H9 (cell line): ENCODE results near the gene ADAMTS17. TPM values are rescaled to one million over a fixed set of nuclear protein-coding genes. Genes with fewer than 3 reads are reported as not detected.

ENCODE experiments used
- DNase-seq: peaks from one replicate; pipeline ENCODE4 v3.0.0-alpha.2; 2017
- H2AFZ ChIP-seq: one replicate; pipeline ENCODE4 v1.6.1; 2013; ENCODE audit warnings: mild to moderate bottlenecking, low read length, control low read depth, moderate library complexity
- H2AK5ac ChIP-seq: 2 replicates; pipeline ENCODE4 v1.6.1; 2013; ENCODE audit warnings: low read length, control low read depth, mixed read lengths; ENCODE audit not compliant: insufficient read length
- H2BK120ac ChIP-seq: one replicate; pipeline ENCODE4 v1.6.1; 2013; ENCODE audit warnings: low read depth, mild to moderate bottlenecking, low read length, control low read depth, inconsistent platforms; ENCODE audit not compliant: poor library complexity, severe bottlenecking
- H2BK12ac ChIP-seq: 2 replicates; pipeline ENCODE4 v1.6.1; 2013; ENCODE audit warnings: low read length, control low read depth, mixed read lengths, low read depth; ENCODE audit not compliant: insufficient read length
- H2BK15ac ChIP-seq: 2 replicates; pipeline ENCODE4 v1.6.1; 2013; ENCODE audit warnings: low read depth, low read length, control low read depth
- H2BK20ac ChIP-seq: one replicate; pipeline ENCODE4 v1.6.1; 2013; ENCODE audit warnings: low read depth, mild to moderate bottlenecking, low read length, control low read depth, inconsistent platforms; ENCODE audit not compliant: poor library complexity, severe bottlenecking
- H2BK5ac ChIP-seq: 2 replicates; pipeline ENCODE4 v1.6.1; 2013; ENCODE audit warnings: low read length, control low read depth, mixed read lengths; ENCODE audit not compliant: insufficient read length
- H3K14ac ChIP-seq: 2 replicates; pipeline ENCODE4 v1.6.1; 2013; ENCODE audit warnings: low read length, control low read depth; ENCODE audit not compliant: insufficient read depth
- H3K18ac ChIP-seq: 2 replicates; pipeline ENCODE4 v1.6.1; 2013; ENCODE audit warnings: low read depth, mild to moderate bottlenecking, mixed read lengths, low read length, control low read depth; ENCODE audit not compliant: insufficient read length
- H3K23ac ChIP-seq: 2 replicates; pipeline ENCODE4 v1.6.1; 2013; ENCODE audit warnings: low read length, control low read depth, mixed read lengths, low read depth; ENCODE audit not compliant: insufficient read length
- H3K23me2 ChIP-seq: 2 replicates; pipeline ENCODE4 v1.6.1; 2013; ENCODE audit warnings: low read depth, mild to moderate bottlenecking, mixed read lengths, low read length, control low read depth; ENCODE audit not compliant: insufficient read length, poor library complexity, severe bottlenecking
- H3K27ac ChIP-seq: 2 replicates; pipeline ENCODE4 v1.5.1; 2013; ENCODE audit warnings: low read length, control low read depth, mixed read lengths, low read depth; ENCODE audit not compliant: insufficient read length
- H3K27me3 ChIP-seq: 2 replicates; pipeline ENCODE4 v1.6.1; 2013; ENCODE audit warnings: low read length, control low read depth, inconsistent platforms; ENCODE audit not compliant: insufficient read depth
- H3K4ac ChIP-seq: 2 replicates; pipeline ENCODE4 v1.6.1; 2013; ENCODE audit warnings: low read depth, mild to moderate bottlenecking, control low read depth, inconsistent platforms, low read length, moderate library complexity
- H3K4me1 ChIP-seq: 2 replicates; pipeline ENCODE4 v1.6.1; 2013; ENCODE audit warnings: low read length, control low read depth, inconsistent platforms; ENCODE audit not compliant: insufficient read depth
- H3K4me2 ChIP-seq: 2 replicates; pipeline ENCODE4 v1.6.1; 2013; ENCODE audit warnings: low read length, control low read depth, mixed read lengths; ENCODE audit not compliant: insufficient read length, insufficient read depth
- H3K56ac ChIP-seq: 2 replicates; pipeline ENCODE4 v1.6.1; 2013; ENCODE audit warnings: low read depth, mild to moderate bottlenecking, mixed read lengths, low read length, control low read depth; ENCODE audit not compliant: insufficient read length
- H3K79me1 ChIP-seq: 2 replicates; pipeline ENCODE4 v1.6.1; 2013; ENCODE audit warnings: low read depth, mild to moderate bottlenecking, moderate library complexity, low read length, control low read depth, inconsistent platforms; ENCODE audit not compliant: insufficient read depth, poor library complexity, severe bottlenecking
- H3K79me2 ChIP-seq: 2 replicates; pipeline ENCODE4 v1.6.1; 2013; ENCODE audit warnings: low read length, control low read depth, inconsistent platforms; ENCODE audit not compliant: insufficient read depth
- H3K9ac ChIP-seq: 2 replicates; pipeline ENCODE4 v1.6.1; 2013; ENCODE audit warnings: low read length, control low read depth, mixed read lengths; ENCODE audit not compliant: insufficient read length; ENCODE audit errors: extremely low read depth
- H3K9me3 ChIP-seq: one replicate; pipeline ENCODE4 v1.6.1; 2013; ENCODE audit warnings: low read depth, low read length, inconsistent platforms; ENCODE audit not compliant: control insufficient read depth
- H3T11ph ChIP-seq: one replicate; pipeline ENCODE4 v1.6.1; 2013; ENCODE audit warnings: mild to moderate bottlenecking, low read length, control low read depth, inconsistent platforms
- H4K20me1 ChIP-seq: one replicate; pipeline ENCODE4 v1.6.1; 2013; ENCODE audit not compliant: control insufficient read depth, insufficient read length, insufficient read depth
- H4K5ac ChIP-seq: 2 replicates; pipeline ENCODE4 v1.6.1; 2013; ENCODE audit warnings: low read depth, mild to moderate bottlenecking, mixed read lengths, low read length, control low read depth; ENCODE audit not compliant: insufficient read length
- H4K8ac ChIP-seq: replicated peaks from 2 replicates; pipeline ENCODE4 v1.6.1; 2013; ENCODE audit warnings: low read length, control low read depth, mixed read lengths, low read depth; ENCODE audit not compliant: insufficient read length
- H4K91ac ChIP-seq: 2 replicates; pipeline ENCODE4 v1.6.1; 2013; ENCODE audit warnings: low read depth, mild to moderate bottlenecking, moderate library complexity, mixed read lengths, low read length, control low read depth; ENCODE audit not compliant: insufficient read length
- H3K27ac Mint-ChIP-seq, 3 experiments: 2 replicates in 2 of 3; 3 replicates in 1 of 3; pipeline ENCODE4 v1.8.0; 2020 to 2021; ENCODE audit warnings: mixed read lengths in 3 of 3, mild to moderate bottlenecking in 1 of 3, moderate library complexity in 1 of 3
- H3K27me3 Mint-ChIP-seq: 2 replicates; pipeline ENCODE4 v1.8.0; 2021; ENCODE audit warnings: low read depth, mild to moderate bottlenecking, moderate library complexity, mixed read lengths
- H3K36me3 Mint-ChIP-seq, 3 experiments: 2 replicates in 2 of 3; 3 replicates in 1 of 3; pipeline ENCODE4 v1.8.0; 2020 to 2021; ENCODE audit warnings: low read depth in 3 of 3, mixed read lengths in 3 of 3; ENCODE audit not compliant: insufficient read depth in 1 of 3
- H3K4me1 Mint-ChIP-seq, 2 experiments: 2 replicates each; pipeline ENCODE4 v1.8.0; 2020; ENCODE audit warnings: mixed read lengths in 2 of 2
- H3K4me3 Mint-ChIP-seq, 2 experiments: 2 replicates in 1 of 2; 3 replicates in 1 of 2; pipeline ENCODE4 v1.8.0; 2020 to 2021; ENCODE audit warnings: mild to moderate bottlenecking in 2 of 2, mixed read lengths in 2 of 2, moderate library complexity in 1 of 2
- H3K9me3 Mint-ChIP-seq, 2 experiments: 2 replicates in 1 of 2; 3 replicates in 1 of 2; pipeline ENCODE4 v1.8.0; 2020; ENCODE audit warnings: mild to moderate bottlenecking in 2 of 2, mixed read lengths in 2 of 2, moderate library complexity in 1 of 2
- WGBS: extraction: QIAGEN DNeasy Blood & Tissue Kit; methylation state at CpG from one replicate; pipeline ENCODE4 v1.1.7; 2013; ENCODE audit warnings: missing lambda C conversion rate, low lambda C conversion rate, mixed read lengths; ENCODE audit not compliant: insufficient read length; ENCODE audit errors: extremely low coverage; 5-methylcytosine and 5-hydroxymethylcytosine counted together
- total RNA-seq: library from RNA; stranded (reverse); gene quantifications from 2 replicates; pipeline ENCODE4 v1.2.1, GENCODE V29; 2021
- TF ChIP-seq, protein P1 (sequence below): fragments of 200-600 bp; sonication (generic); conservative IDR thresholded peaks from 3 replicates; pipeline ENCODE4 v1.8.0; 2021; ENCODE audit warnings: antibody characterized with exemption, mild to moderate bottlenecking

The ADAMTS17 gene
- total RNA-seq, 1 experiment from 2014 or later, result 2.9 TPM

DNA sequence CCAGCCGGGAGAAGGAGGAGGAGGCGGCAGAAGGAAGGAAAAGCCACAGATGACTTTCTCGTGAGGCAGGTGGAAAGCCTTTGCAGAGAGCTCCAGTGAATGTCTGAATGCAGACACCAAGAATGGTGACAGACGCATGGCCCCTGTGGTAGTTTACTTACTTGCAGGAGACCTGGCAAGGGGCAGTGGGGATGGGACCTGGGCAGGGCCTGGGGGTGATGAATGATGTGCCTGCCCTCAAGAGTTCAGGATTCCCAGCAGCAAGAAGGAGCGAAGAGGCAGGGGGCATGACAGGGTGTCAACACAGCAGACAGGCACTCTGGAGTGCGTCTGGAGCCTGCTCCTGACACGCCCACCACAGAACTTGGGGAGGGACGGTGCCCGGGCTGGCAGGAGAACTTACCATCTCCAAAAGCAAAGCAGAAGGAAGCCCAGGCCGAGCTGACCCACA is 348.1 kb downstream of the ADAMTS17 start:
- Mint-ChIP-seq H3K4me1 (peaks cover 32 to 41% of the 10 kb centered on the region in 2 experiments), H3K4me3 (no peak overlapping the region), H3K9me3 (peaks cover 0 to 3% of the 10 kb centered on the region in 2 experiments; a peak in 1 of 5 replicates), H3K36me3 (peaks cover 0 to under 1% (median 0%) of the 10 kb centered on the region in 3 experiments; a peak in 1 of 7 replicates), H3K27me3 (peaks cover 11% of the 10 kb centered on the region), H3K27ac (peak overlapping the region in 2 of 3 experiments; percentile 63 to 74; a peak in 3 of 7 replicates)
- Histone ChIP-seq H3K56ac (no peak overlapping the region), H3K4me1 (no peaks in the 10 kb centered on the region), H3K27me3 (no peaks in the 10 kb centered on the region), H2BK120ac (no peak overlapping the region), H3K9me3 (no peaks in the 10 kb centered on the region), H2BK5ac (no peak overlapping the region), H4K8ac (no peak overlapping the region), H3K9ac (no peak overlapping the region), H2BK12ac (no peak overlapping the region), H3K18ac (peak overlapping the region; percentile 16), H2AK5ac (no peak overlapping the region), H3T11ph (no peak overlapping the region), H3K14ac (peak overlapping the region; percentile 52), H4K91ac (no peak overlapping the region), H3K27ac (no peak overlapping the region), H3K4me2 (no peak overlapping the region), H4K20me1 (no peaks in the 10 kb centered on the region), H4K5ac (no peak overlapping the region), H3K4ac (no peak overlapping the region), H2AFZ (no peak overlapping the region), H3K79me1 (no peaks in the 10 kb centered on the region), H2BK15ac (no peak overlapping the region), H3K23ac (no peak overlapping the region), H2BK20ac (no peak overlapping the region), H3K23me2 (no peaks in the 10 kb centered on the region), H3K79me2 (no peaks in the 10 kb centered on the region)
- WGBS, result no CpG with 5 or more reads among the region's 10 CpGs
- TF ChIP-seq, protein P1, sequence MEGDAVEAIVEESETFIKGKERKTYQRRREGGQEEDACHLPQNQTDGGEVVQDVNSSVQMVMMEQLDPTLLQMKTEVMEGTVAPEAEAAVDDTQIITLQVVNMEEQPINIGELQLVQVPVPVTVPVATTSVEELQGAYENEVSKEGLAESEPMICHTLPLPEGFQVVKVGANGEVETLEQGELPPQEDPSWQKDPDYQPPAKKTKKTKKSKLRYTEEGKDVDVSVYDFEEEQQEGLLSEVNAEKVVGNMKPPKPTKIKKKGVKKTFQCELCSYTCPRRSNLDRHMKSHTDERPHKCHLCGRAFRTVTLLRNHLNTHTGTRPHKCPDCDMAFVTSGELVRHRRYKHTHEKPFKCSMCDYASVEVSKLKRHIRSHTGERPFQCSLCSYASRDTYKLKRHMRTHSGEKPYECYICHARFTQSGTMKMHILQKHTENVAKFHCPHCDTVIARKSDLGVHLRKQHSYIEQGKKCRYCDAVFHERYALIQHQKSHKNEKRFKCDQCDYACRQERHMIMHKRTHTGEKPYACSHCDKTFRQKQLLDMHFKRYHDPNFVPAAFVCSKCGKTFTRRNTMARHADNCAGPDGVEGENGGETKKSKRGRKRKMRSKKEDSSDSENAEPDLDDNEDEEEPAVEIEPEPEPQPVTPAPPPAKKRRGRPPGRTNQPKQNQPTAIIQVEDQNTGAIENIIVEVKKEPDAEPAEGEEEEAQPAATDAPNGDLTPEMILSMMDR, result no peak
- no peak for DNase-seq
